HL-60 (cell line): ENCODE data around the gene SLC23A2.

Experiments used
- DNase-seq, 2 experiments: peaks; one replicate each; pipeline ENCODE4 v3.0.0-alpha.2; 2010 to 2020; ENCODE audit warnings: low read depth in 1 of 2, low spot score in 1 of 2
- H3K27ac ChIP-seq: fragments of 250-450 bp; sonication (Bioruptor Pico); replicated peaks from 2 replicates; pipeline ENCODE4 v1.5.1; 2020; ENCODE audit warnings: mild to moderate bottlenecking, moderate library complexity
- H3K27me3 ChIP-seq: fragments of 250-450 bp; sonication (Bioruptor Pico); 2 replicates; pipeline ENCODE4 v1.5.1; 2021; ENCODE audit warnings: mild to moderate bottlenecking, moderate library complexity; ENCODE audit not compliant: insufficient read depth, poor library complexity, severe bottlenecking
- H3K4me3 ChIP-seq: replicated peaks from 2 replicates; pipeline ENCODE4 v1.5.1; 2011; ENCODE audit warnings: mild to moderate bottlenecking, control low read depth, low read length; ENCODE audit not compliant: insufficient read depth
- CTCF ChIP-seq: IDR thresholded peaks from one replicate; pipeline ENCODE4 v1.5.1; 2011; ENCODE audit warnings: low read length, control low read depth, inconsistent platforms; ENCODE audit not compliant: insufficient read depth
- GABPA ChIP-seq: IDR thresholded peaks from 2 replicates; pipeline ENCODE4 v1.6.1; 2012; ENCODE audit warnings: low read depth
- POLR2AphosphoS5 ChIP-seq: IDR thresholded peaks from 2 replicates; pipeline ENCODE4 v1.6.1; 2012; ENCODE audit warnings: low read depth
- REST ChIP-seq: IDR thresholded peaks from 2 replicates; pipeline ENCODE4 v1.6.1; 2012; ENCODE audit warnings: low read depth; ENCODE audit not compliant: insufficient replicate concordance
- SPI1 ChIP-seq: IDR thresholded peaks from 2 replicates; pipeline ENCODE4 v1.6.1; 2012; ENCODE audit warnings: low read depth, mild to moderate bottlenecking, borderline replicate concordance

The SLC23A2 gene

GRCh38 chr20:4838526-4838925 lies 162.8 kb downstream of the SLC23A2 start:
- Histone ChIP-seq H3K27me3 (no peaks in the 10 kb centered on the region), H3K27ac (no peak overlapping the region), H3K4me3 (no peak overlapping the region)
- no peak for DNase-seq
- TF ChIP-seq REST (no peak), POLR2AphosphoS5 (no peak), CTCF (no peak), GABPA (no peak), SPI1 (no peak)

DNA sequence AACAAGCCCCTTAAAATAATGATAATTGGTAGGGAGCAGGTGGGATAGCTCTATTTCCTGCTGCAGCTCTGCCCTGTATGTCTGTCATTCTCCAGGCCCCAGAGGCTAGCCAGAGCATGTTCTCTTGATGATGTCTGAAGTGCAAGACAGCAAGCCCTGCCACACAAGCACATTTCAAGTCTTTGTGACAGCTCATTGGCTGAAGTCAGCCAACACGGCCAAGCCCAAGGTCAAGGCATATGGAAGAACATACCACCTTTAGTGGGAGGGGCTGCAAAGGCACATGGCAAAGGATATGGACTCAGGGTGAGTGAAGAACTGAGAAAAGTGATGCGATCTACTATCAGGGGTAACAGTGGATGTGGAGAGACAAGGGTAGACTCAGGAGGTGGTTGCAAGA lies 163.6 kb downstream of the SLC23A2 start:
- no peak overlapping the region for H3K27ac ChIP-seq
- H3K4me3 ChIP-seq, result no peak overlapping the region
- no peak for DNase-seq
- TF ChIP-seq POLR2AphosphoS5, result no peak
- TF ChIP-seq CTCF, result no peak
- no peak for TF ChIP-seq REST
- no peak for TF ChIP-seq GABPA
- no peak for TF ChIP-seq SPI1
- H3K27me3 ChIP-seq, result no peaks in the 10 kb centered on the region

GRCh38 chr20:4836935-4837334 lies 164.4 kb downstream of the SLC23A2 start:
- DNase-seq, result no peak

More at GRCh38 chr20:4836935-4837334, 164.4 kb downstream of the SLC23A2 start:
- Histone ChIP-seq H3K27me3 (no peaks in the 10 kb centered on the region), H3K4me3 (no peak overlapping the region), H3K27ac (no peak overlapping the region)
- TF ChIP-seq CTCF (no peak), POLR2AphosphoS5 (no peak), SPI1 (no peak), REST (no peak), GABPA (no peak)
